ENCODE measurements around the gene MTCL1.
A peak's percentile ranks its signal among the peaks of the same experiment; 100 is the strongest.

MTCL1 gene

GRCh38 chr18:8705238-8705960 lies at the start of gene MTCL1:
TSS of gene MTCL1 (plus strand) at chr18:8705556. CDS start at chr18:8705661, 105 bp downstream.
- peak; percentile 64 for DNase-seq

- DNase-seq = no peak
Measured at GRCh38 chr18:8656232-8656631, 49.1 kb upstream of the MTCL1 start.

DNA sequence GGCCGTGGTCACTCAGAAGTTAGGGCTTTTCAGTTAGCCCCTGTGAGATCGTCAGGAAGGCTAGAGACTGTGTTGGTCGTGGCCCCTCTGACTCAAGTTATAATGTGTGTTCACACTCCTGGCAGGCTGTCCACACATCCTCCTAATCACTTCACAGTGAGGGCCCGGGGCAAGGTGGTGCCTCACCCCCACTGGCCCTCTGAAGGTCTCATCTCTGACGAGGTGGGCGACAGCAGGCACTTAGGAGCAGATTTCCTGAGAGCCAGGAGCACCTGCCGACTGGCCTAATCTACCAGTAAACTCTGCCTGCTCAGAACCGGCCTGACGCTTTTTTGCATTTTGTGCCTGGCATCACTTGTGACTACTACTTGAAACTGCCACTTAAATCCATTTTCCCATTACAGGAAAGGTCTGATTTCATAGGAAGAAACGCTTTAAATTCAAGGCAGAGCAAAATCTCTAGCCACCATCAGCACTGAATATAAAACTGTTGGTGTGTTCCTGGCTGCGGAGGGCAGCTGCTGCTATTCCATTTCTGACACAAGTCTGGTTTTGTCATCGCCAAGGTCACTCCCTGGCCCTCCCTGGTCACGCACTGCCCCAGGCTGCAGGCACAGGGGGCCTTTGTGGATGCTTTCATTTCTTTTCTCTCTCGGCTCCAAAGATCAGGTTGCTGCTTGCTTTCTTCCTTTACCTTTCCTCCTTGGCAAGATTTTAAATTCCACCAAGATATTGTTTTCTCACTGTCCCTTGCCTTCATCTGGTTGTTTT lies 48.1 kb upstream of the MTCL1 start:
- no peak for DNase-seq

GRCh38 chr18:8657873-8658470 lies 47.4 kb upstream of the MTCL1 start:
- DNase-seq = no peak

DNA sequence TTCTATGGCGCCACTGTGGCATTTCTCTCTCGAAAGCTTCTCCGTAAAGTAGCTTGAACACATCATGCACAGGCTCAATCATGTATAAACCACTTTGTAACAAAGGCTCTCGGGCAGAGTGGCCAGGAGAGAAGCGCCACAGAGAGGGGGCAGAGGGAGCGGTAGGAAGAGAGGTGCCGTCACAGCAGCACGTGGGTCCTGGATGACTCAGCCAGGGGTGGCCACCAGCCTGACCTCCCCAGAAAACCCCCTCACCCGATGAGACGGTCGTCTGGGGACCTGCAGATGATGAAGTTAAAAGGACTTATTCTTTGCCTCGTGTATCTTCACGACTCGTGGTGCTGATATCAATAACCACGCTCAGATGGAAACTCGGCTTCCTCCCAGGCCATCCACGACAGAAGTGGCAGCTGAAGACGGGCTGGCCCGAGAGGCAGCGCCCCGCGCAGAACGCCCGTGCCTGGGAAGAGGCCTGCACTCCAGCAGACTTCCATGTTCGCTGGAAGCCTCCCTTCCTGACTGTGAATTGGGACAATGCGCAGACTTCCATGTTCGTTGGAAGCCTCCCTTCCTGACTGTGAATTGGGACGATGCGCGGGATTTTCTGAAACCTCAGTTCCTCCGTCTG lies 46.4 kb upstream of the MTCL1 start:
- DNase-seq = no peak

DNA sequence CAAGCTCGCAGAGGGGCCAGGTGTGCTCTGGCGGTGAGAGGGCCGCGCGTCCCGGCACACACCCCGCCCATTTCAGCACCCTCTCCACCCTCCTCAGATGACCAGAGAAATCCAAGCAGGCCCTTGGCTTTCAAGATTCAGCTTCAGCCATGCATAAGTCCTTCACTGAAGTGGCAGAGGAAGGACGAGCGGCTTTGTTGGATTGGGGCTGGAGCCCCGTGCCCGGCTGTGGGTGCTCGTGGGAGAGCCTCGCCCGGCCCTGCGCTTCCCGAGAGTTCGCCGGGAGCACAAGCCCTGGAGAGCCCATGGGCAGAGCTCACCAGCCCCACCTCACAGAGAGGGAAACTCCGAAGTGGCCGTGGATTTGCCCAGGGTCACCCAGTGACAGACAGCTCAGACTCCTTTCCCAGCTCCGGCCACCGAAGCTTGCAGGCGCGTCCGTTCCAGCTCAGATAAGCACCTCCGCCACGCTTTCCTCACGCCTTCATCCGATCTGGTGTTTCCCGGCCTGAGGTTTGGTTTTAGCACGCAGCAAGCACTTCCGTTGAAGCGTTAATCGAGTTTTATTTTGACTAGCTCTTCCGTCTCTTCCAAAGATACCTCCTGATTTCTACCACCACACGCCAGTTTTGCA lies 45.6 kb upstream of the MTCL1 start:
- peak; percentile 28 for DNase-seq

- no peak for DNase-seq
Measured at GRCh38 chr18:8660316-8660715, 45.0 kb upstream of the MTCL1 start.

DNA sequence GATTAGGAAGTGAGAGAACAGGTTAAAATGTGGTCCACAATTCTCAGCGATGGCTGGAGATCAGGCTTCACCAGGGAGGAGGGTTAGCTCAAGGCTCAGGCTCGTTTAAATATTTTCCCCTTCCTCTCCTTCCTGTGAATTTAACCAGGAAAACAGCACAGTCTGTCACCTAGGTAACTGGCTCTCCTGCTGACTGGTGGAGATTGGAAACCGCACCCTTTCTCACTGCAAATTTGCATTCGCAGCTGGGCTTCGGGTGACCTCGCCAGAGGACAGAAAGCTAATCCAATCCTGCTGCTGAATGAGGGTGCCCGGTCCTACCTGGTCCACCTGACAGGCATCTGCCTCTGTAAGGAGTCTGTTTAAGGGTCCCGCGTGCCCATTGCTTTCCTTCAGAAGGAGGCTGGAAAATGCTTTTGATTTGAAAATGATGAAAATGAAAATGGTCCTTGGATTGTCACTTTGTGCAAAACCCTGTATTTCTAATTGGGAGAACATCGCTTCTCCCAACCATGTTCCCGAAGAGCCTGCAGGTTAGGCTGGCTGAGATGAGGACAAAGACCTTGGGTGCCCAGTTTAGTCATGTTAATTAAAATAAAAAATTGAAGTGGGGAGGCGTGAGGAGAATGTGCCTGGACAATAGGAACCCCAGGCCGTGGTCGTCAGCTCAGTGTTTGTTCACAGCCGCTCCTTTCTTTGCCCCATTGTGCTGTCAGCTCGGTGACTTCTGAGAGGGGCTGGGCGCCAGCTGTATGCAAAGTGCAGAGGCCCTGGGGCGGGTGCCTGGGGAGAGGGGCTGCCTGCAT lies 43.4 kb upstream of the MTCL1 start:
- DNase-seq = peak; percentile 87

GRCh38 chr18:8662560-8663255 lies 42.6 kb upstream of the MTCL1 start:
- DNase-seq = no peak

GRCh38 chr18:8667846-8668245 lies 37.5 kb upstream of the MTCL1 start:
- no peak for DNase-seq

GRCh38 chr18:8668381-8668780 lies 37.0 kb upstream of the MTCL1 start:
- DNase-seq = no peak

GRCh38 chr18:8669571-8669970 lies 35.8 kb upstream of the MTCL1 start:
- DNase-seq = no peak

- DNase-seq = no peak
Measured at GRCh38 chr18:8673256-8674209, 31.8 kb upstream of the MTCL1 start.

GRCh38 chr18:8675057-8675456 lies 30.3 kb upstream of the MTCL1 start:
- DNase-seq = no peak

DNA sequence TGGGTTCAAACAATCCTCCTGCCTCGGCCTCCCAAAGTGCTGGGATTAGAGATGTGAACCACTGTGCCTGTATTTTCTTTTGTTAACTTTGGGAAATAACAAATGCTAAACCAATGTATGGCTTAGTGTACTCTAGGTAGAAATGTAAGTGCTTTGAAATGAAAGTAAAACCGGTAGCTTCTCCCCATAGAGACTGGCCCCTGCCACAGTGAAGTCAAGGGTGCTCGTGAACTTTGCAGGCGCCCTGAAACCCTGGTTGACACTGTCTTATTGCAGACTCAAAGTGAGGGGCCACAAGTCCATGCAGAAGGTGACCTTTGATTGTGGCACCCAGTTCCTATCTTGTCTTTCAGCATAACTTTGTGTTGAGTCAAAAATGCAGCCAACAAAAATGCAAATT lies 24.2 kb upstream of the MTCL1 start:
- DNase-seq = no peak

- DNase-seq = no peak
Measured at GRCh38 chr18:8684577-8684976, 20.8 kb upstream of the MTCL1 start.

- peak; percentile 71 for DNase-seq
Measured at GRCh38 chr18:8685141-8685913, 20.0 kb upstream of the MTCL1 start.

DNA sequence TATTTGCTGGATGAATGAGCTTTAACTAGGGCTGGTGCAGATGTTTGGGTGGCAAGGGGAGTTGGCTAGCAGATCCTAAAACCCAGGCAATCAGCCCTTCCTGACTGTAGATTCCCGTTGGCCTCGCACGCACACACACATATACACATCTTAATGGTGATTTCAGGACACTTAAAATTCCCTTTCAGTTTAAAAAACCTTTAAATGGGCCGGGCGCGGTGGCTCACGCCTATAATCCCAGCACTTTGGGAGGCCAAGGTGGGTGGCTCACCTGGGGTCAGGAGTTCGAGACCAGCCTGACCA lies 19.5 kb upstream of the MTCL1 start:
- no peak for DNase-seq

DNA sequence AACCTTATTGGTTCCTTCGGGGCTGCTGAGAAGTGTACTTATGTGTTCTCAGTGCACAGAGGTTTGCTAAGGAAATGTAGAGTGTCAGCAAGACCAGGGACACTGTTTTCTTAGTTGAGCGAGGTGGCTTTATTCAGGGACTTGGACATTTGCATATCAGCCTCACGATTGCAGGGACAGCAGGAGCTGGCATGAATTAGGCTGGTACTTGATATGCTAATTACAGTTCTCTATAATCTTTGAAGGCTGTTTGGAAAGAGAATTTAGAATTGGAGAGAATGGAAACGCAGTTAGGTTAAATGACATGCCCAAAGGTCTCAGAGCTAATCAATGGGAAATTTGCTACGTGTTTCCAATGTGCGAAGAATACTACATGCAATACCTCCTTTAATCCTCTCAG lies 18.7 kb upstream of the MTCL1 start:
- DNase-seq = peak; percentile 44

Data from NCI-H1436 (cell line).